Nephron progenitor cell (in vitro differentiated cells): ENCODE measurements around the gene USP35.

ENCODE experiments used
- DNase-seq: peaks from one replicate; pipeline ENCODE4 v3.0.0; 2021
- H3K27ac Mint-ChIP-seq: 2 replicates; pipeline ENCODE4 v1.8.0; 2021; ENCODE audit warnings: mild to moderate bottlenecking, moderate library complexity, mixed read lengths
- H3K27me3 Mint-ChIP-seq: 2 replicates; pipeline ENCODE4 v1.8.0; 2021; ENCODE audit warnings: mild to moderate bottlenecking, low read depth, mixed read lengths; ENCODE audit not compliant: poor library complexity
- H3K36me3 Mint-ChIP-seq: 2 replicates; pipeline ENCODE4 v1.8.0; 2021; ENCODE audit warnings: low read depth, mixed read lengths
- H3K4me1 Mint-ChIP-seq: 2 replicates; pipeline ENCODE4 v1.8.0; 2021; ENCODE audit warnings: mixed read lengths
- H3K4me3 Mint-ChIP-seq: 2 replicates; pipeline ENCODE4 v1.8.0; 2021; ENCODE audit warnings: mild to moderate bottlenecking, moderate library complexity, mixed read lengths
- H3K9me3 Mint-ChIP-seq: 2 replicates; pipeline ENCODE4 v1.8.0; 2021; ENCODE audit warnings: mild to moderate bottlenecking, moderate library complexity, mixed read lengths
- CTCF ChIP-seq: fragments of 200-600 bp; sonication (generic); IDR thresholded peaks from 2 replicates; pipeline ENCODE4 v1.5.0; 2021; ENCODE audit warnings: antibody characterized with exemption

Gene USP35

GRCh38 chr11:78176605-78177141 lies 12.0 kb upstream of the USP35 start:
- H3K27me3 Mint-ChIP-seq, result peaks cover 3% of the 10 kb centered on the region
- H3K4me1 Mint-ChIP-seq, result peaks cover 5% of the 10 kb centered on the region
- no peak for TF ChIP-seq CTCF
- H3K36me3 Mint-ChIP-seq, result peaks cover 26% of the 10 kb centered on the region
- no peaks in the 10 kb centered on the region for H3K9me3 Mint-ChIP-seq
- DNase-seq, result no peak
- no peak overlapping the region for H3K4me3 Mint-ChIP-seq
- H3K27ac Mint-ChIP-seq, result peak overlapping the region; percentile 37

DNA sequence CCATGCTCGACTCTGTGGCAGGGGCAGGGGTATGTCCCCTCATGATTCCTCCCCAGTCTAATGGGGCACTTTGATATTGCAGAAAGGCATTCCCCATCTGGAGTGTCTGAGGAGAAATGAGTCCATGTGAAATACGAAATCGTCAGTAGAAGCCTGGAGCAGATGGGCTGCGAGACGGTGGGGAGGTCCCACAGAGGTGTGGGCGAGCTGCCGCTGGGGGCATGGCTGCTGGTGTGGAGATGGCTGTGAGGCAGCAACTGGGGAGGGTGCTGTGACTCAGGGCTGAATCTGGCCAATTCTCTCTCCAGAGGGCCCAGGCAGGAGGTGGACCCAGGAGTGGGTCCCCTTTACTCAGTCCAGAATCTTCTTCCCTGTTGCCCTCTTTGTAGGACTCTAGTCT lies 11.5 kb upstream of the USP35 start:
- no peak overlapping the region for H3K27ac Mint-ChIP-seq
- DNase-seq, result no peak
- H3K4me3 Mint-ChIP-seq, result no peak overlapping the region
- no peak for TF ChIP-seq CTCF
- no peaks in the 10 kb centered on the region for H3K9me3 Mint-ChIP-seq
- H3K27me3 Mint-ChIP-seq, result peaks cover 3% of the 10 kb centered on the region
- H3K4me1 Mint-ChIP-seq, result peaks cover 5% of the 10 kb centered on the region
- H3K36me3 Mint-ChIP-seq, result peaks cover 26% of the 10 kb centered on the region

GRCh38 chr11:78179459-78180071 lies 9.2 kb upstream of the USP35 start:
- DNase-seq, result no peak
- Mint-ChIP-seq H3K9me3 (no peaks in the 10 kb centered on the region), H3K4me3 (no peak overlapping the region), H3K27me3 (peaks cover 6% of the 10 kb centered on the region), H3K27ac (peak overlapping the region; percentile 17), H3K4me1 (peaks cover 5% of the 10 kb centered on the region), H3K36me3 (peaks cover 2% of the 10 kb centered on the region)
- TF ChIP-seq CTCF, result no peak

- peaks cover 6% of the 10 kb centered on the region for H3K27me3 Mint-ChIP-seq
- no peak overlapping the region for H3K4me3 Mint-ChIP-seq
- no peak for TF ChIP-seq CTCF
- no peak overlapping the region for H3K27ac Mint-ChIP-seq
- no peaks in the 10 kb centered on the region for H3K36me3 Mint-ChIP-seq
- no peaks in the 10 kb centered on the region for H3K9me3 Mint-ChIP-seq
- peaks cover 5% of the 10 kb centered on the region for H3K4me1 Mint-ChIP-seq
- no peak for DNase-seq
These were observed 8.0 kb upstream of the USP35 start for GRCh38 chr11:78180751-78181150.

- peaks cover 5% of the 10 kb centered on the region for H3K27me3 Mint-ChIP-seq
- no peaks in the 10 kb centered on the region for H3K36me3 Mint-ChIP-seq
- no peak overlapping the region for H3K27ac Mint-ChIP-seq
These were observed 7.5 kb upstream of the USP35 start for GRCh38 chr11:78181185-78181584.

More at GRCh38 chr11:78181185-78181584, 7.5 kb upstream of the USP35 start:
- DNase-seq, result no peak
- no peak for TF ChIP-seq CTCF
- Mint-ChIP-seq H3K4me3 (no peak overlapping the region), H3K9me3 (no peaks in the 10 kb centered on the region), H3K4me1 (peaks cover 5% of the 10 kb centered on the region)
